Measurements from ENCODE around the gene BAHCC1.

BAHCC1 gene

GRCh38 chr17:81426393-81427172 is 31.3 kb downstream of the BAHCC1 start:
- H2AFZ ChIP-seq (ENCODE audit: low read depth) = no peak overlapping the region
- no peaks in the 10 kb centered on the region for H4K20me1 ChIP-seq (ENCODE audit: insufficient read depth)
- no peaks in the 10 kb centered on the region for H3K79me2 ChIP-seq (ENCODE audit: insufficient read depth, low read depth)
- H3K27ac ChIP-seq = no peak overlapping the region
- no peak overlapping the region for H3K9ac ChIP-seq
- no peak overlapping the region for H3K4me3 ChIP-seq (IDR thresholded peaks at IDR 0.05; ENCODE audit: insufficient read depth, low read depth, low read length)
- peaks cover 9% of the 10 kb centered on the region for H3K4me1 ChIP-seq (ENCODE audit: low read depth, poor library complexity, severe bottlenecking)
- TF ChIP-seq CTCF (conservative IDR thresholded peaks at IDR 0.05; ENCODE audit: low read depth, low read length) = no peak
- H3K4me2 ChIP-seq = no peak overlapping the region
- H3K27me3 ChIP-seq (ENCODE audit: insufficient read depth, low read depth) = peaks cover 78% of the 10 kb centered on the region
- H3K36me3 ChIP-seq (ENCODE audit: insufficient read depth) = no peaks in the 10 kb centered on the region

- TF ChIP-seq CTCF (conservative IDR thresholded peaks at IDR 0.05; ENCODE audit: low read depth, low read length) = no peak
- Histone ChIP-seq H3K79me2 (ENCODE audit: insufficient read depth, low read depth) (no peaks in the 10 kb centered on the region), H3K36me3 (ENCODE audit: insufficient read depth) (no peaks in the 10 kb centered on the region), H3K27me3 (ENCODE audit: insufficient read depth, low read depth) (peaks cover 76% of the 10 kb centered on the region), H3K4me1 (ENCODE audit: low read depth, poor library complexity, severe bottlenecking) (peaks cover 9% of the 10 kb centered on the region), H4K20me1 (ENCODE audit: insufficient read depth) (no peaks in the 10 kb centered on the region), H3K27ac (no peak overlapping the region), H2AFZ (ENCODE audit: low read depth) (no peak overlapping the region), H3K4me2 (no peak overlapping the region), H3K4me3 (IDR thresholded peaks at IDR 0.05; ENCODE audit: insufficient read depth, low read depth, low read length) (no peak overlapping the region), H3K9ac (no peak overlapping the region)
These were observed 32.2 kb downstream of the BAHCC1 start for GRCh38 chr17:81427173-81428120.

- Histone ChIP-seq H4K20me1 (ENCODE audit: insufficient read depth) (no peaks in the 10 kb centered on the region), H3K4me3 (IDR thresholded peaks at IDR 0.05; ENCODE audit: insufficient read depth, low read depth, low read length) (no peak overlapping the region), H3K4me2 (no peak overlapping the region), H3K4me1 (ENCODE audit: low read depth, poor library complexity, severe bottlenecking) (peaks cover 9% of the 10 kb centered on the region), H3K79me2 (ENCODE audit: insufficient read depth, low read depth) (no peaks in the 10 kb centered on the region), H3K36me3 (ENCODE audit: insufficient read depth) (no peaks in the 10 kb centered on the region), H3K27me3 (ENCODE audit: insufficient read depth, low read depth) (peaks cover 72% of the 10 kb centered on the region), H3K9ac (no peak overlapping the region), H2AFZ (ENCODE audit: low read depth) (no peak overlapping the region), H3K27ac (no peak overlapping the region)
- no peak for TF ChIP-seq CTCF (conservative IDR thresholded peaks at IDR 0.05; ENCODE audit: low read depth, low read length)
These were observed 32.9 kb downstream of the BAHCC1 start for GRCh38 chr17:81428121-81428515.

GRCh38 chr17:81428516-81428915 is 33.3 kb downstream of the BAHCC1 start:
- Histone ChIP-seq H3K36me3 (ENCODE audit: insufficient read depth) (no peaks in the 10 kb centered on the region), H4K20me1 (ENCODE audit: insufficient read depth) (no peaks in the 10 kb centered on the region), H3K79me2 (ENCODE audit: insufficient read depth, low read depth) (no peaks in the 10 kb centered on the region), H3K4me1 (ENCODE audit: low read depth, poor library complexity, severe bottlenecking) (peaks cover 9% of the 10 kb centered on the region), H3K9ac (no peak overlapping the region), H3K27ac (no peak overlapping the region), H3K4me3 (IDR thresholded peaks at IDR 0.05; ENCODE audit: insufficient read depth, low read depth, low read length) (no peak overlapping the region), H3K4me2 (no peak overlapping the region), H2AFZ (ENCODE audit: low read depth) (no peak overlapping the region), H3K27me3 (ENCODE audit: insufficient read depth, low read depth) (peaks cover 72% of the 10 kb centered on the region)
- no peak for TF ChIP-seq CTCF (conservative IDR thresholded peaks at IDR 0.05; ENCODE audit: low read depth, low read length)
